Measurements from ENCODE around the gene P4HB. TPM values are rescaled to one million over a fixed set of nuclear protein-coding genes. Genes with fewer than 3 reads are reported as not detected.

P4HB gene
- total RNA-seq, 1 experiment from 2014 or later = 777 TPM

DNA sequence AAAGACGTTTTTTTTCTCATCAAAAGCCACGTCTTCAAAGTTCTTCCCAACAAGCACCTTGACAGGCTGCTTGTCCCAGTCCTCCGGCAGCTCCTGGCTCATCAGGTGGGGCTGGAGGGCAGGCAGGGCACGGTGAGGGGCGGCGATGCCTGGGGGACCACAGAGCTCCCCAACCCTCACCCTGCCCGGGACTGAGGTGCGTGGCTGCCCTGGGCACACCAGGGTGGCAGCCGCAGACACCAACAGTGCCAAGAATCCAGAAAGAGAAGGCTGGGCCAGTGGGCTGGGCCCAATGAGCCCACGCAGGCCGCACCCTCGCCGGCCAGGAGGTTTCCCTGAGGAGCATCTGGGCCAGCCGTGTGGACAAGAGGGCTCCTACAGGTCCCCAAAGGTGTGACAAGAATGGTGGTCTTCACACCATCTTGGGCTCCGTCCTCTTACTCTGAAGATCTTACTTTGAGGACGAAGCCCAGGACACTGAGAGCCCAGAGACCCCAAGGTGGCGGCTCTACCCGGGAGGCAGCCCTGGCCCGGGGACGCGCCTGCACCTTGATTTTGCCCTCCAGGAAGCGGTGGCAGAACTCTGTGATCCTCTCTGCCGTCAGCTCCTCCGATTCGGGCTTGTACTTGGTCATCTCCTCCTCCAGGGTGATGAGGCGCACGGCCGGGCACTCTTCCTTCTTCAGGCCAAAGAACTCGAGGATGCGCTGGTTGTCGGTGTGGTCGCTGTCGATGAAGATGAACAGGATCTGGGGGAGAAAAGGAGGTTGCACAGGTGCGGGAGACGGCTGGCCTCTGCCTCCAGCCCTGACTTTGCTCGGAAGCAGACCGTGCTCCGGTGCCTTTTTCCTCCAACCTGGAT is 14.2 kb downstream of the P4HB start:
- TF ChIP-seq, protein P1, sequence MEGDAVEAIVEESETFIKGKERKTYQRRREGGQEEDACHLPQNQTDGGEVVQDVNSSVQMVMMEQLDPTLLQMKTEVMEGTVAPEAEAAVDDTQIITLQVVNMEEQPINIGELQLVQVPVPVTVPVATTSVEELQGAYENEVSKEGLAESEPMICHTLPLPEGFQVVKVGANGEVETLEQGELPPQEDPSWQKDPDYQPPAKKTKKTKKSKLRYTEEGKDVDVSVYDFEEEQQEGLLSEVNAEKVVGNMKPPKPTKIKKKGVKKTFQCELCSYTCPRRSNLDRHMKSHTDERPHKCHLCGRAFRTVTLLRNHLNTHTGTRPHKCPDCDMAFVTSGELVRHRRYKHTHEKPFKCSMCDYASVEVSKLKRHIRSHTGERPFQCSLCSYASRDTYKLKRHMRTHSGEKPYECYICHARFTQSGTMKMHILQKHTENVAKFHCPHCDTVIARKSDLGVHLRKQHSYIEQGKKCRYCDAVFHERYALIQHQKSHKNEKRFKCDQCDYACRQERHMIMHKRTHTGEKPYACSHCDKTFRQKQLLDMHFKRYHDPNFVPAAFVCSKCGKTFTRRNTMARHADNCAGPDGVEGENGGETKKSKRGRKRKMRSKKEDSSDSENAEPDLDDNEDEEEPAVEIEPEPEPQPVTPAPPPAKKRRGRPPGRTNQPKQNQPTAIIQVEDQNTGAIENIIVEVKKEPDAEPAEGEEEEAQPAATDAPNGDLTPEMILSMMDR (IDR thresholded peaks at IDR 0.05; ENCODE audit: unreplicated experiment) = no peak
- CTCF ChIA-PET = no interaction called here
- no peak overlapping the region for H3K27ac Mint-ChIP-seq (ENCODE audit: unreplicated experiment)
- peaks cover 84% of the 10 kb centered on the region for H3K36me3 Mint-ChIP-seq (ENCODE audit: insufficient read depth, unreplicated experiment)
- DNase-seq = no peak
- H3K27me3 Mint-ChIP-seq (ENCODE audit: unreplicated experiment) = no peaks in the 10 kb centered on the region
- no peaks in the 10 kb centered on the region for H3K4me1 Mint-ChIP-seq (ENCODE audit: low read depth, unreplicated experiment)
- H3K4me3 Mint-ChIP-seq (ENCODE audit: low read depth, unreplicated experiment) = no peak overlapping the region
- no peaks in the 10 kb centered on the region for H3K9me3 Mint-ChIP-seq (ENCODE audit: low read depth, unreplicated experiment)
- no TSS peak for BruUV-seq (replicated peaks)
- intact Hi-C loops (cut with micrococcal nuclease; ENCODE audit: unreplicated experiment) = no loop called here

DNA sequence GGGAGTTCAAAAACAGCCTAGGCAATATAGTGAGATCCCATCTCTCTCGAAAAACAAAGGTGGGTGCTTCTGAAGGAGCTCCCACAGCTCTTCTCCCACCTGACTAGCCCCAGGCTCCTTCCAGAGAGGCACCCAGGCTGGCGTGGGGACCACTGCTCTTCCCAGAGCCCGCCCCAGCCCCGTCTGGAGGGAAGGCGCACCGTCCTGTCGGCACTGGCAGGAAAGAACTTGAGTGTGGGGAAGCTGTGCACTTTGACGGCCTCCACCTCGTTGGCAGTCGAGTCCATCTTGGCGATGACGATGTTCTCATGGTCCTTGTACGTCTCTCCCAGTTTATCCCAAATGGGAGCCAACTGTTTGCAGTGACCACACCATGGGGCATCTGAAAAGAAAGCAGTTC is 15.0 kb downstream of the P4HB start:
- TF ChIP-seq, protein P1 (IDR thresholded peaks at IDR 0.05; ENCODE audit: unreplicated experiment) = no peak
- no peak overlapping the region for H3K27ac Mint-ChIP-seq (ENCODE audit: unreplicated experiment)
- DNase-seq = no peak
- BruUV-seq (replicated peaks) = no TSS peak
- no peaks in the 10 kb centered on the region for H3K4me1 Mint-ChIP-seq (ENCODE audit: low read depth, unreplicated experiment)
- no peak overlapping the region for H3K4me3 Mint-ChIP-seq (ENCODE audit: low read depth, unreplicated experiment)
- no peaks in the 10 kb centered on the region for H3K9me3 Mint-ChIP-seq (ENCODE audit: low read depth, unreplicated experiment)
- H3K36me3 Mint-ChIP-seq (ENCODE audit: insufficient read depth, unreplicated experiment) = peaks cover 76% of the 10 kb centered on the region
- no peaks in the 10 kb centered on the region for H3K27me3 Mint-ChIP-seq (ENCODE audit: unreplicated experiment)
- CTCF ChIA-PET = no interaction called here
- intact Hi-C loops (cut with micrococcal nuclease; ENCODE audit: unreplicated experiment) = no loop called here

DNA sequence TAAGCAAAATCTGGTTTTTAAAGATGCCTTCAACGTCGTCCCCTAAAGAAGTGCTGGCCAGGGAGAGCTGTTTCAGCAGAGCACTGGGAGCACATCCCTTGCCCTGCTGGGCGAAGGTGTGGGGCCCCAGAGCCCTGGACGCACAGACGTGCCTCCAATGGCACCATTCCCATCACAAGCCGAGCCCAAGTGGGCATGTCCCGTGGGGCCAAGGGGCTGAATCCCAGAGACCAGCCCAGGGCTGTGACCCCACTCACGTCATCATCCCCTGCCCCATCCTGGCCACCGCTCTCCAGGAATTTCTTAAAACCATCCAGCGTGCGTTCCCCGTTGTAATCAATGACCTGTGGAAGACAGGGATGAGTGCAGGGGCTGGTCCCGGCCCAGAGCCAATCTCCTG is 15.4 kb downstream of the P4HB start:
- CTCF ChIA-PET = no interaction called here
- TF ChIP-seq, protein P1 (IDR thresholded peaks at IDR 0.05; ENCODE audit: unreplicated experiment) = no peak
- intact Hi-C loops (cut with micrococcal nuclease; ENCODE audit: unreplicated experiment) = no loop called here
- no TSS peak for BruUV-seq (replicated peaks)
- DNase-seq = no peak
- no peaks in the 10 kb centered on the region for H3K9me3 Mint-ChIP-seq (ENCODE audit: low read depth, unreplicated experiment)
- peaks cover 76% of the 10 kb centered on the region for H3K36me3 Mint-ChIP-seq (ENCODE audit: insufficient read depth, unreplicated experiment)
- H3K27ac Mint-ChIP-seq (ENCODE audit: unreplicated experiment) = no peak overlapping the region
- H3K27me3 Mint-ChIP-seq (ENCODE audit: unreplicated experiment) = no peaks in the 10 kb centered on the region
- no peaks in the 10 kb centered on the region for H3K4me1 Mint-ChIP-seq (ENCODE audit: low read depth, unreplicated experiment)
- no peak overlapping the region for H3K4me3 Mint-ChIP-seq (ENCODE audit: low read depth, unreplicated experiment)

DNA sequence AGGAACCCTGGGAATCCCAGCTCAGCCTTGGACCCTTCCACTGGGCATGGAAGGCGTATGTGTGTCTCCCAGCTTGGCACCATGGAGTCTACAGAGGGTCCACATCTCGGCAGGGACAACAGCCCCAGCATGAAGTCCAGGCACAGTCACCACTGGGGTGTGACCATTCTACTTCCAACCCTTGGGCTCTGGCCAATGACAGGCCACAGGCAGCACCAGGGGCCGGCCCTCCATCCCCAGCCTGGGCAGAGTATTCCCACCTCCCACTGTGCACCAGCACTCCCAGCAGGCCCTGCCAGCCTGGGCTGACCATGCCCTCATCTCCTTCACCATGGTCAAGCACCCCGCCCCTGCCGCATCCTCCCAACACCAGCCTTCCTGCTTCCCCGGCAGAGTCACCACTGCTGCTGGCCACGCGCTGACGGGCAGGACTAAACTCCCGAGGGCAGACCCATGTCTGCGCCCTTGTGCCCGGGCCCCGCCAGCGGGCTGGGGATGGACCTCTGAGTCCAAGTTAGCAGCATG is 15.9 kb downstream of the P4HB start:
- intact Hi-C loops (cut with micrococcal nuclease; ENCODE audit: unreplicated experiment) = no loop called here
- Mint-ChIP-seq H3K4me1 (ENCODE audit: low read depth, unreplicated experiment) (no peaks in the 10 kb centered on the region), H3K27me3 (ENCODE audit: unreplicated experiment) (no peaks in the 10 kb centered on the region), H3K4me3 (ENCODE audit: low read depth, unreplicated experiment) (no peak overlapping the region), H3K36me3 (ENCODE audit: insufficient read depth, unreplicated experiment) (peaks cover 73% of the 10 kb centered on the region), H3K27ac (ENCODE audit: unreplicated experiment) (no peak overlapping the region), H3K9me3 (ENCODE audit: low read depth, unreplicated experiment) (no peaks in the 10 kb centered on the region)
- CTCF ChIA-PET = no interaction called here
- TF ChIP-seq, protein P1 (IDR thresholded peaks at IDR 0.05; ENCODE audit: unreplicated experiment) = no peak
- DNase-seq = no peak
- no TSS peak for BruUV-seq (replicated peaks)
